NCI-H774 (cell line): ENCODE results near the gene ATP9A.
A peak's percentile ranks its signal among the peaks of the same experiment; 100 is the strongest.
"Not testable (repeated sequence)": the region's sequence is repeated elsewhere in the genome, so short reads cannot be mapped to it uniquely, and the experiment has no call there.

Experiments
- DNase-seq: peaks from one replicate; lab custom pipeline; 2025; lab: John Stamatoyannopoulos, UW

The ATP9A gene

DNA sequence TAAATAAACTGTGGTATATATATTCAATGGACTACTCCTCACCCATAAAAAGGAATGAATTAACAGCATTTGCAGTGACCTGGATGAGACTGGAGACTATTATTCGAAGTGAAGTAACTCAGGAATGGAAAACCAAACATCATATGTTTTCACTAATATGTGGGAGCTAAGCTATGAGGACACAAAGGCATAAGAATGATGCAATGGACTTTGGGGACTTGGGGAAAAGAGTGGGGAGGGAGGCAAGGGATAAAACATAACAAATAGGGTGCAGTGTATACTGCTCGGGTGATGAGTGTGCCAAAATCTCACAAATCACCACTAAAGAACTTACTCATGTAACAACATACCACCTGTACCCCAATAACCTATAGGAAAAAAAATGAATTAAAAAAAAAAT, 45.2 kb downstream of the ATP9A start:
- DNase-seq = not testable (repeated sequence)

DNA sequence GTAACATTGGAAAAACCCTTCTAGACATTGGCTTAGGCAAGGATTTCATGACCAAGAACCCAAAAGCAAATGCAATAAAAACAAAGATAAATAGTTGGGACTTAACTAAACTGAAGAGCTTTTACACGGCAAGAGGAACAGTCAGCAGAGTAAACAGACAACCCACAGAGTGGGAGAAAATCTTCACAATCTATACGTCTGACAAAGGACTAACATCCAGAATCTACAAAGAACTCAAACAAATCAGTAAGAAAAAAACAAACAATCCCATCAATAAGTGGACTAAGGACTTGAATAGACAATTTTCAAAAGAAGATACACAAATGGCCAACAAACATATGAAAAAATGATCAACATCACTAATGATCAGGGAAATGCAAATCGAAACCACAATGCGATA, 45.9 kb downstream of the ATP9A start:
- DNase-seq = not testable (repeated sequence)

DNA sequence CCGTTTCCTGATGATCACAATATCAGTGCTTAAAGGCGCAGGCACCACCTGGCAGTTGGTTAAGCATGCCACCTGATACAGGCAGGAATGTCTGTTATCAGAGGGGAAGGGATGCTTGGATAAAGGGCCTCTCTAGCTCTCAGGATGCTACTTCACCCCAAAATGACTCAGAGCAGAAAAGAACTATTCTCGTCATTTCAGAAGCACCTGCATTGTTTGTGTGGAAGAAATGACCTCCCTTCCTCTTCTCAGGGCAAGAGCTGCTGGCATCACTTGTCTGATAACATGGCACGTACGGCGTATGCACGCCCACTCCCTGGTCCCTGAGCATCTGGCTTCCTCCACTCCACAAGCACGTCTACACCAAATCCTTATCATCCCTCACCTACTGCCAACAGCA, 47.3 kb downstream of the ATP9A start:
- DNase-seq = no peak

DNA sequence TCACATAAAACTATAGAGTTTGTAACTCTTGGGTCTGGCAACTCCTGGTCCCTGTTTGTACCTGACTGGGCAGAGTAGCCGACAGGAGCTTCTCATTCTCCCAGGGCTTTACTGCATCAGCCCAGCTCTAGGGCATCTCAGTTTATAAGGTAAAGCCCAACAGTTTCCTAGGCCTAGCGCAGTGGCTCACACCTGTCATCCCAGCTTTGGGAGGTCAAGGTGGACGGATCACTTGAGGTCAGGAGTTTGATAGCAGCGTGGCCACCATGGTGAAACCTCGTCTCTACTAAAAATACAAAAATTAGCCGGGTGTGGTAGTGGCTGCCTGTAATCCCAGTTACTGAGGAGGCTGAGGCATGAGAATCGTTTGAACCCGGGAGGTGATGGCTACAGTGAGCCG, 47.8 kb downstream of the ATP9A start:
- no peak for DNase-seq

GRCh38 chr20:51715856-51716185, 52.4 kb downstream of the ATP9A start:
- DNase-seq = no peak

DNA sequence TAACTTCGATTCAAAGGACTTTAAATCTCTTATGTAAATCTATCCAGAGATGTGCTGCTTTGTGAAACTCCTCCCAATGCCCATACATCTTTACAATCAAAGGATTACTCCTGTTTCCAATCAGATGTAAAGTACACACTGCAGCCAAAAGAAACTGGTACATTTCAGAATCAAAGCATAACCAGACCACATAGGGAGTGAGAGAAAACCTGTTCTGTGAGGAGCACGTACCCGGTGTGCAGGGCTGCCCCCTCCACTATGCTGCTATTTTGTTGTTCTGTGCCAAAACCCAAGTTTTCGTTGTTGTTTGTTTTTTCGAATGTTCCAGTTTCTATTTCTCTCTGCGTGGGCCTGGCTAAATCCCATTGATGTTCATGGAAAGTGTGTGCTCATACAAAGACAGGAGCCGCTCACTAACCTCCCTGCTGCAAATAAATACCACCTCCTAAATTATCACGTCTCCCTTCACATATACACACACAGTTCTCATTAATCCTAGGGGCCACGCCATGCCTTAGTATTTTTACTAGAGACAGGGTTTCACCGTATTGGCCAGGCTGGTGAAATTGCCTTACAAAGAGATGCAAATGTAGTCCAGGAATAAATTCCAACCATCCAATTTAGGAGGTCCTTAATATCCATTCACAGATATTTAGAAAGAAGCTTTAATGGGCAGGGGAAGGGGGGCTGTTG, 52.9 kb downstream of the ATP9A start:
- no peak for DNase-seq

- no peak for DNase-seq
These were observed 55.0 kb downstream of the ATP9A start for GRCh38 chr20:51713213-51713598.

- DNase-seq = no peak
These were observed 55.5 kb downstream of the ATP9A start for GRCh38 chr20:51712501-51713212.

DNA sequence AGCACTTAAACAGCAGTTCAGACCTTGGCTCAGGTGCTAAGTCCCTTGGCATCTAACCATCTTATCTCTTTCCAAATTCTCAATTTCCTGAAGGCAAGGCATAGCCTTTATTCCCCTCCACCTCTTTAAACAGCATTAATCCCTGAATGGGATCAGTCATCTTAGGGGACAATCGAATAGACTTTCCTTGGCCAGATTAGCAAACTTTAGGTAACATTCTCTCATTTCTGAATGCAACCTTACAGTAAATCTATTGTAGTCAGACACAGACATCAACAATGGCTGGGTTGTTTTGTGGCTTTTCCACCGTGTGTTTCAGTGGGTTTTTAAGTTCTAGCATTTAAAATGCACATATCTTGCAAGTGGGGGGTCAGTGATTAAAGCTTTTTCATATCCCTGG, 56.8 kb downstream of the ATP9A start:
- DNase-seq = no peak

- DNase-seq = no peak
These were observed 57.8 kb downstream of the ATP9A start for GRCh38 chr20:51710361-51710894.

DNA sequence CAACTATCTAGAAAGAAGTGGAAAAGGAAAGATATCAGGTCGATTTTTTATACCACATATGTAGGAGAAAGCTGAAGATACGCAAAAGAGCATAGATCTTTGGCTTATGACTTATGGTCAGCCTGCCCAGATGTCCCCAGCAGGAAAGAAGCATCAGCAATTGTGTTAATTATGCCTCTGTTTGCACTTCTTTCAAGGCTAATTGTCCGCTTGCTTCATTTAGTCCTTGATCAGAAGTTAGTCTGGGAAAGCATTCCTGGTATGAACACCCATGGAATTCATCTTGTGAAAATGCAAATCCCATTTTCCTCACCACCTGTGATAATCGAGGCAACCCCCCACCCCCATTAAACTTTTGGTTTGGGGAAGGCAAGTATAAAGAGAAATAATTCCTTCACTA, 62.8 kb downstream of the ATP9A start:
- no peak for DNase-seq

DNA sequence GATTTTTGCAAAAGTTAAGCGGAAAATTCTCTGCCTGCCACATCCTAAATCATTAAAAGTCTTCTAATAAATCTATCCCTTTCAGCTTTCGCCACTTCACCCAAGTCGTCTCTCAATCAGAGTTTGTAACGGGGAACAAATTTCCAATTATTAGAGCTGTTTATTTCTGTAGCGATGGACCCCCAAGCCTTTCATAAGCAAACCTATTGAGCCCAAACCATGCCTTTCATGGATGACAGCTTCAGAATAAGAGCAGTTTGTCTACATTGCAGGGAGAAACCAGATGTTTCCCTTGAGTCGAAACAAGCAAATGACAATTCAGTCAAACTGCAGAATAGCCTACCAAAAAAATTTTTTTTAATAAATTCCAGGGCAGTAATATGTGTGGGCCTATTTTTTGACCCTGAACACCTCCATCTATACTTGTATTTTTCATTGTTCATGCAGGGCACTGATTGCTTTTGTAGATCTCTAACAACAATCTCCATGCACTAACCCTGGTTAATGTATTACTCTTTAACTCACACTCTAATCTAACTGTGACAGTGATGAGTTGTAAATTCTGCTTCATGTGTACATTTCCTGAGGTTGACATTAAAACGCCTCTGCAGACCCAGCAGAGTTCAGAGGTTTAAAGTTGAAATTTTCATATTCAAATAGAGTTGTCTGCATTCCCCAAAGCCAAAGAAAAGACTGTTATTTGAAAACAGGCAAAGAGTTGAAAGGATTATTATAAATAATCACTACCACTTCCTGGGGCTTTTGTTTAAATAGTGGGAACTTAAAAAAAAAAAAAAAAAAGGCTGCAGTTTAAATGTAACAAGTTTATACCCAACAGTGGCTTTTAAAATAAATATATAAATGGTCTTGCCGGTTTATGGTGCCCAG, 64.5 kb downstream of the ATP9A start:
- no peak for DNase-seq

DNA sequence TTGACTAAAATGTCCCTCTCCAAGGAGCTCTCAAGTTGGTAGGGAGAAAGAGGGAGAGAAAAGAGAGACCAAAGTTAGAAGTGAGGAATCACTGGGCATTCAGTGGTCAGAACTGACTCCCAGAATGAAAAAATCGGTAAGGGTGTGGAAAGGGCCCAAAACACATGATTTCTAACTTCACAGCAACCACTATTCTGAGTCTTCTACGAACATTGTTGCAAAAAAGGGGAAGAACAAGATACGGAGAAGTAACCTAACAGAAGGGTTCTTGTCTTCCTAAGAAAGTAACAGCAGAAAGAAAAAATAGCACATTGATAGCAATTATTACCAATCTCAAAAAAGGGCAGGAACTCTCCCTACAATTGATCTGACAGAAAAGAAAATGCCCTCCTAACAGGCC, 65.6 kb downstream of the ATP9A start:
- DNase-seq = no peak

DNA sequence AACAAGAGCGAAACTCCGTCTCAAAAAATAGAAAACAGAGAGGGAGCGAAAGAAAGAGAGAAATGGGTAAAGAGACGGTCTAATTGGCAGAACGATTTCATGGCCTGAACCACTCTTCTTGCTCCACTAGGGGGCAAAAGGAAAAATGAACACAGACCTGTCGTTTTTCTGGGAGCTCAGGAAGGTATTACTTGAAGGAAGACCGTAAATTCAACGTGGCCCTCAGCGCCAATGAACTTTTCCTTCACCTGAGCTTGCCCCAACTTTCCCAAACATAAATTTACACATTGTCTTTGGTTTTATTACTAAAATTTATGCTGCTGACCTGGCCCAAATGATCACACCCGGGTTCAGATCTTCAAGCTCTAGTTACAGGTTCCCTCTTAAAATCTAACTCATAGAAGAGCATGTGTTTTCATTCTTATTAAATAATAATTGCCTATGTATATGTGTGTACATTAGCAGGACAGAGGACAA, 67.3 kb downstream of the ATP9A start:
- no peak for DNase-seq

DNA sequence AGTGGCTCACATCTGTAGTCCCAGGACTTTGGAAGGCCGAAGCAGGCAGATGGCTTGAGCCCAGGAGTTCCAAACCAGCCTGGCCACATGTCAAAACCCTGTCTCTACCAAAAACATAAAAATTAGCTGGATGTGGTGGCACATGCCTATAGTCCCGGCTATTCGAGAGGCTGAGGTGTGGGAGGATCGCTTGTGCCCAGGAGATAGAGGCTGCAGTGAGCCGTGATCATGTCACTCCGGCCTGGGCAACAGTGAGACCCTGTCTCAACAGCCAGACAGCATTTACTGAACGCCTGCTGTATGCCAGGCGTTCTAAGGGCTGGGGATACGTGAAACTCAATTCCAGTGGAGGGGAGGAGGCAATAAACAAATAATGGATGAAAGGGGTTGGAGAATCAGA, 69.9 kb downstream of the ATP9A start:
- DNase-seq = no peak

GRCh38 chr20:51697096-51697826, 70.9 kb downstream of the ATP9A start:
- no peak for DNase-seq

DNA sequence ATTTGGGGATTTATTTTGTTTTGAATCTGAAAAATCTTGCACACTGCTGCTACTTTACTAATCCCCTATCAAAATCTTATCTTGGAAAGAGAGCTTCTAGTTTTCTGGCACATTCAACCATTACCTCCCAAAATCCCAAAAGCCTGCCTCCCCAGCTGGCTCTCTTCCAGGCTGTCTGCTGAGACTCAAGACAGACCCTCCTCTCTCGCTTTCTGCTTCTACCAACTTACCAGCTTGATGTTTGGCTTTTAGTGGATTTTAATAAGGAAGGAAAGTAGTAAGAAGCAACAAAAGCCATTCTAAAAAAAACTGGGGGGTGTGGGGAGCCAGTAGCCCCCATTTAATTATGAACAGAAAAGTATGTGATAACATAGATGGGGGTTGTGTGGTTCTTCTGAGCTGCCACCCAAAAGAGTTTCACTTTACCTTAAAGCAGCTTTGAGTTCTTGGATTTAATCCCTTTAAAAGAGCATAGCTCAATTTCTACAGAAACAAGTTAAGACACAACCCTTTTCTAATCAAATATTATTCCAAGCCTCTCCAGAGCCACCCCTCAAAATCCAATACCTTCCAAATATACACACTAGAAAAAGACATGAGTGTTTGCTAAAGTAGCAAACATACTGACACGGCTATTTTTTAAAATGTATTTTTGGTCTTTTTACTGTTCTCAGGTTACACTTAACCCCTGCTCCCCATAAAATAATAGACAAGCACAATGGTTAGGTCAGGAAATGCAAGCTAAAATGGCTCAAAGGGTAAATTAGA, 71.7 kb downstream of the ATP9A start:
- peak; percentile 24 for DNase-seq

DNA sequence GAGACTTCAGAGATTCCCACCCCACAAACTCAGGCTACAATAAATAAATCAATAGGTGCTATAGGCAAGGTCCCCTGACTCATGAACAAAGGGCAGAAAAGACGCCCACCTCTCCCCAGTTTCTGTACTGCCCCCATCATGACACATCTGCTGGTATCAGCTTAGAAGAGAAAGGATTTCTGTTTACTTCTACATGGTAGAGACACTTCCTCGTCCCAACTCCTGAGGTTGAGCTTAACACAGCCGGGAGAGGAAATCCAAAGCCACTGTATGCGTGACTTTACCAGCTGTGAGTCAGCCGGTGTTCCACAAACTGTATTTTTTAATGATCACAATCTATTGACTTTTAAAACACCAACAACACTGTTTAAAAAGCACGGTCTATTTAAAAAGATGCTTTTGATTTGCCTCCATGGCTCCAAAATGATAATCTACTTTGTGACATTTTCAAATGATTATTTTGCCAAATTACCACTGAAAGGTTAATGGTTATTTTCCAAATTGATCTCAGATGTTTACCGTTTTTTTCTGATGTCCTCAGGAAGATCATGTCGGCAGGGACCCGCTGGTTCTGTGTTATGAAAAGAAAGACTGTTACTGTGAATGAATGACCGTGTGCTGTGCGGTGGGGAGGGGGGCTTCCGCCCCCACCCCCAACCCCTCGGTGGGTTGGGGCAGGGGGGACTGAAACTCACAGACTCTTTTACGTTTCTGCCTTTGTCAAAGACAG, 72.5 kb downstream of the ATP9A start:
- DNase-seq = no peak

- DNase-seq = no peak
These were observed 75.3 kb downstream of the ATP9A start for GRCh38 chr20:51692806-51693400.

DNA sequence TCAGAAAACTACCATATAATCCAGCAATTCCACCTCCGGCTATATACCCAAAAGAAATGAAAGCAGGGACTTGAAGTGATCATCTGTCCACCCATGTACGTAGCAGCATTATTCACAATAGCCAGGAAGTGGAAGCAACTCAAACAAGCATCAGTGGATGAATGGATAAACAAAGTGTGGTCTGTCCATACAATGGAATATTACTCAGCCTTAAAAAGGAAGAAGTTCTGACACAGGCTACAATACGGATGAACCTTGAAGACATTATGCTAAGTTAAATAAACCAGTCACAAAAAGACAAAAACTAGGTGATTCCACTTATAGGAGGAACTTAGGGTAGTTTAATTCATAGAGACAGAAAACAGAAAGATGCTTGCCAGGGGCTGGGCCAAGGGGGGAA, 76.5 kb downstream of the ATP9A start:
- no peak for DNase-seq
